ENCODE data around the gene DHRSX.
"Not testable (repeated sequence)": the region's sequence is repeated elsewhere in the genome, so short reads cannot be mapped to it uniquely, and the experiment has no call there.

DHRSX gene

GRCh38 chrX:2508648-2509335 is 8.0 kb upstream of the DHRSX start:
- H3K27ac Mint-ChIP-seq: no peak overlapping the region
- H3K36me3 Mint-ChIP-seq (ENCODE audit: low read depth): no peaks in the 10 kb centered on the region
- no peak for DNase-seq (ENCODE audit: low spot score)

GRCh38 chrX:2507904-2508627 is 7.3 kb upstream of the DHRSX start:
- Mint-ChIP-seq H3K4me3 (no peak overlapping the region), H3K4me1 (ENCODE audit: low read depth) (peaks cover 2% of the 10 kb centered on the region), H3K27ac (no peak overlapping the region), H3K27me3 (ENCODE audit: low read depth) (peaks cover 3% of the 10 kb centered on the region), H3K9me3 (no peaks in the 10 kb centered on the region), H3K36me3 (ENCODE audit: low read depth) (no peaks in the 10 kb centered on the region)
- no peak for DNase-seq (ENCODE audit: low spot score)

More at GRCh38 chrX:2508648-2509335, 8.0 kb upstream of the DHRSX start:
- Mint-ChIP-seq H3K4me1 (ENCODE audit: low read depth) (peaks cover 2% of the 10 kb centered on the region), H3K27me3 (ENCODE audit: low read depth) (peaks cover 3% of the 10 kb centered on the region), H3K4me3 (no peak overlapping the region), H3K9me3 (no peaks in the 10 kb centered on the region)

- no peaks in the 10 kb centered on the region for H3K9me3 Mint-ChIP-seq
- H3K4me1 Mint-ChIP-seq (ENCODE audit: low read depth): peaks cover 2% of the 10 kb centered on the region
- peaks cover 3% of the 10 kb centered on the region for H3K27me3 Mint-ChIP-seq (ENCODE audit: low read depth)
- no peak for DNase-seq (ENCODE audit: low spot score)
- H3K27ac Mint-ChIP-seq: no peak overlapping the region
- H3K4me3 Mint-ChIP-seq: no peak overlapping the region
- no peaks in the 10 kb centered on the region for H3K36me3 Mint-ChIP-seq (ENCODE audit: low read depth)
These were observed 6.4 kb upstream of the DHRSX start for GRCh38 chrX:2507196-2507595.

GRCh38 chrX:2505341-2505740 is 4.6 kb upstream of the DHRSX start:
- H3K27ac Mint-ChIP-seq; H3K4me1 Mint-ChIP-seq (ENCODE audit: low read depth); H3K36me3 Mint-ChIP-seq (ENCODE audit: low read depth): not testable (repeated sequence)

GRCh38 chrX:2504706-2505332 is 4.0 kb upstream of the DHRSX start:
- Mint-ChIP-seq H3K36me3 (ENCODE audit: low read depth) (no peaks in the 10 kb centered on the region), H3K27ac (no peak overlapping the region), H3K4me1 (ENCODE audit: low read depth) (peaks cover 2% of the 10 kb centered on the region), H3K27me3 (ENCODE audit: low read depth) (peaks cover 3% of the 10 kb centered on the region), H3K4me3 (no peak overlapping the region), H3K9me3 (no peaks in the 10 kb centered on the region)
- no peak for DNase-seq (ENCODE audit: low spot score)

More at GRCh38 chrX:2505341-2505740, 4.6 kb upstream of the DHRSX start:
- H3K27me3 Mint-ChIP-seq (ENCODE audit: low read depth); H3K4me3 Mint-ChIP-seq; DNase-seq (ENCODE audit: low spot score); H3K9me3 Mint-ChIP-seq: not testable (repeated sequence)

GRCh38 chrX:2503591-2504500 is 3.1 kb upstream of the DHRSX start:
- DNase-seq (ENCODE audit: low spot score): no peak
- Mint-ChIP-seq H3K36me3 (ENCODE audit: low read depth) (peaks cover 3% of the 10 kb centered on the region), H3K4me3 (no peak overlapping the region), H3K27ac (no peak overlapping the region), H3K27me3 (ENCODE audit: low read depth) (peaks cover 3% of the 10 kb centered on the region), H3K9me3 (no peaks in the 10 kb centered on the region), H3K4me1 (ENCODE audit: low read depth) (peaks cover 10% of the 10 kb centered on the region)

GRCh38 chrX:2502668-2503519 is 2.1 kb upstream of the DHRSX start:
- H3K4me3 Mint-ChIP-seq: peak overlapping the region; percentile 7
- peak overlapping the region; percentile 26 for H3K27ac Mint-ChIP-seq
- no peak for DNase-seq (ENCODE audit: low spot score)

GRCh38 chrX:2502120-2502667 is 1.4 kb upstream of the DHRSX start:
- H3K9me3 Mint-ChIP-seq: no peaks in the 10 kb centered on the region
- no peak for DNase-seq (ENCODE audit: low spot score)
- H3K27me3 Mint-ChIP-seq (ENCODE audit: low read depth): no peaks in the 10 kb centered on the region
- H3K36me3 Mint-ChIP-seq (ENCODE audit: low read depth): peaks cover 11% of the 10 kb centered on the region
- H3K27ac Mint-ChIP-seq: peak overlapping the region; percentile 85
- peak overlapping the region; percentile 71 for H3K4me3 Mint-ChIP-seq
- H3K4me1 Mint-ChIP-seq (ENCODE audit: low read depth): peaks cover 21% of the 10 kb centered on the region

More at GRCh38 chrX:2502668-2503519, 2.1 kb upstream of the DHRSX start:
- H3K4me1 Mint-ChIP-seq (ENCODE audit: low read depth): peaks cover 14% of the 10 kb centered on the region
- peaks cover 6% of the 10 kb centered on the region for H3K36me3 Mint-ChIP-seq (ENCODE audit: low read depth)
- no peaks in the 10 kb centered on the region for H3K9me3 Mint-ChIP-seq
- H3K27me3 Mint-ChIP-seq (ENCODE audit: low read depth): no peaks in the 10 kb centered on the region

- H3K36me3 Mint-ChIP-seq (ENCODE audit: low read depth): peaks cover 11% of the 10 kb centered on the region
- peak overlapping the region; percentile 85 for H3K27ac Mint-ChIP-seq
- peak overlapping the region; percentile 71 for H3K4me3 Mint-ChIP-seq
- H3K9me3 Mint-ChIP-seq: no peaks in the 10 kb centered on the region
- no peaks in the 10 kb centered on the region for H3K27me3 Mint-ChIP-seq (ENCODE audit: low read depth)
- H3K4me1 Mint-ChIP-seq (ENCODE audit: low read depth): peaks cover 21% of the 10 kb centered on the region
- DNase-seq (ENCODE audit: low spot score): no peak
These were observed 855 bp upstream of the DHRSX start for GRCh38 chrX:2501559-2502102.

GRCh38 chrX:2500091-2500802 is 529 bp downstream of the DHRSX start:
- peak overlapping the region; percentile 87 for H3K4me3 Mint-ChIP-seq
- H3K4me1 Mint-ChIP-seq (ENCODE audit: low read depth): peaks cover 21% of the 10 kb centered on the region
- DNase-seq (ENCODE audit: low spot score): peak; percentile 24
- peak overlapping the region; percentile 69 for H3K27ac Mint-ChIP-seq
- peaks cover 13% of the 10 kb centered on the region for H3K36me3 Mint-ChIP-seq (ENCODE audit: low read depth)
- no peaks in the 10 kb centered on the region for H3K9me3 Mint-ChIP-seq
- no peaks in the 10 kb centered on the region for H3K27me3 Mint-ChIP-seq (ENCODE audit: low read depth)

- Mint-ChIP-seq H3K9me3 (no peaks in the 10 kb centered on the region), H3K4me1 (ENCODE audit: low read depth) (peaks cover 21% of the 10 kb centered on the region), H3K4me3 (peak overlapping the region; percentile 87), H3K27ac (peak overlapping the region; percentile 88), H3K36me3 (ENCODE audit: low read depth) (peaks cover 13% of the 10 kb centered on the region), H3K27me3 (ENCODE audit: low read depth) (no peaks in the 10 kb centered on the region)
- no peak for DNase-seq (ENCODE audit: low spot score)
These were observed 1.3 kb downstream of the DHRSX start for GRCh38 chrX:2499507-2499906.

GRCh38 chrX:2498781-2499302 is 1.9 kb downstream of the DHRSX start:
- no peaks in the 10 kb centered on the region for H3K9me3 Mint-ChIP-seq
- peaks cover 13% of the 10 kb centered on the region for H3K36me3 Mint-ChIP-seq (ENCODE audit: low read depth)
- peak overlapping the region; percentile 87 for H3K4me3 Mint-ChIP-seq
- peak overlapping the region; percentile 88 for H3K27ac Mint-ChIP-seq
- H3K27me3 Mint-ChIP-seq (ENCODE audit: low read depth): no peaks in the 10 kb centered on the region
- DNase-seq (ENCODE audit: low spot score): no peak
- peaks cover 21% of the 10 kb centered on the region for H3K4me1 Mint-ChIP-seq (ENCODE audit: low read depth)

All from T-helper 2 cell treated with Interferon-gamma antibody and Interleukin-4, amounts not matched to agents 5 μg/mL and 100 μg/mL, for 36 hours (primary cell).